ENCODE data around the gene PTPRH. TPM values are rescaled to one million over a fixed set of nuclear protein-coding genes. Genes with fewer than 3 reads are reported as not detected.
A peak's percentile ranks its signal among the peaks of the same experiment; 100 is the strongest.
"Not testable (repeated sequence)": the region's sequence is repeated elsewhere in the genome, so short reads cannot be mapped to it uniquely, and the experiment has no call there.

PTPRH gene
- total RNA-seq, 1 experiment from 2014 or later: 2.3 TPM

DNA sequence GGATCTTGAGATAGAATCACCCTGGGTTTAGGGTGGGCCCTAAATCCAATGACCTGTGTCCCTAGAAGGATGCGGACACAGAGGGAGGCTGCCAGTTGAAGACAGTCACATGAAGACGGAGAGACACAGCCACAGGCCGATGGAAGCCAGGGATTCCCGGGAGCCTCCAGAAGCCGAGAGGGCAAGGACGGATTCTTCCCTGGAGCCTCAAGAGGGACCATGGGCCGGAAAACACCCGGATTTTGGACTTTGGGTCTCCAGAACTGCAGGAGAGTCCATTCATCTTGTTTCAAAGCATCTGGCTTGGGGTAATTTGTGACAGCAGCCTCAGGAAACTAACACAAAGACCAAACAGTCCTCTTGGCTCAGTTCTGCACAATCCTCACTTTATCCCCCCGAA, 17.0 kb upstream of the PTPRH start:
- no peak overlapping the region for H3K4me3 ChIP-seq (ENCODE audit: low read depth, low read length)
- no peaks in the 10 kb centered on the region for H3K27me3 ChIP-seq (replicated peaks; ENCODE audit: control insufficient read depth, insufficient read depth, low read length)
- no peak for DNase-seq
- H3K4me1 Mint-ChIP-seq (ENCODE audit: low read depth, unreplicated experiment): peaks cover 35% of the 10 kb centered on the region
- ChIA-PET POLR2A (no interaction called here), CTCF (no interaction called here)
- H3K27me3 Mint-ChIP-seq (ENCODE audit: insufficient read depth, unreplicated experiment): no peaks in the 10 kb centered on the region
- H3K9me3 Mint-ChIP-seq (ENCODE audit: unreplicated experiment): peaks cover 7% of the 10 kb centered on the region
- TF ChIP-seq, protein P1, sequence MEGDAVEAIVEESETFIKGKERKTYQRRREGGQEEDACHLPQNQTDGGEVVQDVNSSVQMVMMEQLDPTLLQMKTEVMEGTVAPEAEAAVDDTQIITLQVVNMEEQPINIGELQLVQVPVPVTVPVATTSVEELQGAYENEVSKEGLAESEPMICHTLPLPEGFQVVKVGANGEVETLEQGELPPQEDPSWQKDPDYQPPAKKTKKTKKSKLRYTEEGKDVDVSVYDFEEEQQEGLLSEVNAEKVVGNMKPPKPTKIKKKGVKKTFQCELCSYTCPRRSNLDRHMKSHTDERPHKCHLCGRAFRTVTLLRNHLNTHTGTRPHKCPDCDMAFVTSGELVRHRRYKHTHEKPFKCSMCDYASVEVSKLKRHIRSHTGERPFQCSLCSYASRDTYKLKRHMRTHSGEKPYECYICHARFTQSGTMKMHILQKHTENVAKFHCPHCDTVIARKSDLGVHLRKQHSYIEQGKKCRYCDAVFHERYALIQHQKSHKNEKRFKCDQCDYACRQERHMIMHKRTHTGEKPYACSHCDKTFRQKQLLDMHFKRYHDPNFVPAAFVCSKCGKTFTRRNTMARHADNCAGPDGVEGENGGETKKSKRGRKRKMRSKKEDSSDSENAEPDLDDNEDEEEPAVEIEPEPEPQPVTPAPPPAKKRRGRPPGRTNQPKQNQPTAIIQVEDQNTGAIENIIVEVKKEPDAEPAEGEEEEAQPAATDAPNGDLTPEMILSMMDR (IDR thresholded peaks at IDR 0.05; ENCODE audit: insufficient read depth in 1 of 2, low read depth in 1 of 2, low read length in 1 of 2, severe bottlenecking in 1 of 2, unreplicated experiment in 1 of 2): no peak
- H3K36me3 Mint-ChIP-seq (ENCODE audit: insufficient read depth, unreplicated experiment): peaks cover 69% of the 10 kb centered on the region
- intact Hi-C loops (cut with micrococcal nuclease; ENCODE audit: unreplicated experiment): no loop called here
- no peak overlapping the region for H3K4me3 Mint-ChIP-seq (ENCODE audit: unreplicated experiment)
- no peaks in the 10 kb centered on the region for H3K9me3 ChIP-seq
- peaks cover 3% of the 10 kb centered on the region for H3K36me3 ChIP-seq (ENCODE audit: control insufficient read depth, insufficient read depth, low read length)
- no TSS peak for BruUV-seq (replicated peaks)
- peaks cover 32% of the 10 kb centered on the region for H3K4me1 ChIP-seq
- H3K27ac Mint-ChIP-seq (ENCODE audit: unreplicated experiment): no peak overlapping the region

DNA sequence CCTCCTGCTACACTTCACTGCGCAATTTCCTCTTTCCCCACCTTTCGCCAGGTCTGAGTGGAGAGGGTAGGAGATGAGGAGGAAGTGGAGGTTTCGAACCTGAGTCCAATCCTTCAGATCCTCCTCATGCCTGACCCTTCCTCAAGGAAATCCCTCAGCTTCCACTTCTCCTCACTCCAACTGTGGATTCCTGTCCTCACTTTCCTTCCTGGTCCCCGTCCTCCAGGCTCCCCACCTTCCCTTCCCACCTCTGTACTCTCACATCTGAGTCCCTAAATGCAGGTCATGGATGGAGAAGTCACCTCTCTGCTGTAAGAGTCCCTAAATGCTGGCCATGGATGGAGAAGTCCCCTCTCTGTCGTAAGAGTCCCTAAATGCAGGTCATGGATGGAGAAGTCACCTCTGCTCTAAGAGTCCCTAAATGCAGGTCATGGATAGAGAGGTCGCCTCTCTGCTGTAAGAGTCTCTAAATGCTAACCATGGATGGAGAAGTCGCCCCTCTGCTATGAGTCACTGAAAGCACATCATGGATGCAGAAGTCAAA, 16.2 kb upstream of the PTPRH start:
- Mint-ChIP-seq H3K4me1 (ENCODE audit: low read depth, unreplicated experiment) (peaks cover 35% of the 10 kb centered on the region), H3K9me3 (ENCODE audit: unreplicated experiment) (peaks cover 14% of the 10 kb centered on the region), H3K27me3 (ENCODE audit: insufficient read depth, unreplicated experiment) (no peaks in the 10 kb centered on the region), H3K36me3 (ENCODE audit: insufficient read depth, unreplicated experiment) (peaks cover 72% of the 10 kb centered on the region), H3K27ac (ENCODE audit: unreplicated experiment) (peak overlapping the region; percentile 60), H3K4me3 (ENCODE audit: unreplicated experiment) (peak overlapping the region; percentile 20)
- CTCF ChIA-PET: no interaction called here
- TF ChIP-seq, protein P1 (IDR thresholded peaks at IDR 0.05; ENCODE audit: insufficient read depth in 1 of 2, low read depth in 1 of 2, low read length in 1 of 2, severe bottlenecking in 1 of 2, unreplicated experiment in 1 of 2): no peak
- Histone ChIP-seq H3K27me3 (replicated peaks; ENCODE audit: control insufficient read depth, insufficient read depth, low read length) (no peaks in the 10 kb centered on the region), H3K4me1 (peaks cover 32% of the 10 kb centered on the region), H3K9me3 (0 out of 2 replicates have a peak, but pooled peaks cover 1% of the 10 kb centered on the region), H3K36me3 (ENCODE audit: control insufficient read depth, insufficient read depth, low read length) (peaks cover 3% of the 10 kb centered on the region), H3K4me3 (ENCODE audit: low read depth, low read length) (no peak overlapping the region)
- no peak for DNase-seq
- BruUV-seq (replicated peaks): no TSS peak
- POLR2A ChIA-PET: no interaction called here
- intact Hi-C loops (cut with micrococcal nuclease; ENCODE audit: unreplicated experiment): no loop called here

DNA sequence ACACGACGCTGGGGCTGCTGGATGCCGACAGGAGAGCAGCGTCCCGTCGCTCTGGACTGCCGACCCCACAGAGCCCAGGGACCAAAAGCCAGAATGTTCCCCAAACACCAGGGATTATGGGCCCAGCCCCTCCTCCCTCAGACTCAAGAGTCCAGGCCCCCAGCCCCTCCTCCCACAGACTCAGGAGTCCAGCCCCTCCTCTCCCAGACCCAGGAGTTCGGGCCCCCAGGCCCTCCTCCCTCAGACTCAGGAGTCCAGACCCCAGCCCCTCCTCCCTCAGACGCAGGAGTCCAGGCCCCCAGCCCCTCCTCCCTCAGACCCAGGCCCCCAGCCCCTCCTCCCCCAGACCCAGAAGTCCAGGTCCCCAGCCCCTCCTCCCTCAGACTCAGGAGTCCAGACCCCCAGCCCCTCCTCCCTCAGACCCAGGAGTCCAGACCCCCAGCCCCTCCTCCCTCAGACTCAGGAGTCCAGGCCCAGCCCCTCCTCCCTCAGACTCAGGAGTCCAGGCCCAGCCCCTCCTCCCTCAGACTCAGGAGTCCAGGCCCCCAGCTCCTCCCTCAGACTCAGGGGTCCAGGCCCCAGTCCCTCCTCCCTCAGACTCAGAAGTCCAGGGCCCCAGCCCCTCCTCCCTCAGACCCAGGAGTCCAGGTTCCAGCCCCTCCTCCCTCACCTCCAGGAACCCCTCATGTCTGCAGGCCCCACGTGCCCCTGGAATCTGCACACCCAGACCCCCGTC, 15.5 kb upstream of the PTPRH start:
- DNase-seq; H3K27me3 ChIP-seq (replicated peaks; ENCODE audit: control insufficient read depth, insufficient read depth, low read length); H3K4me3 Mint-ChIP-seq (ENCODE audit: unreplicated experiment); H3K9me3 ChIP-seq; CTCF ChIA-PET; H3K27me3 Mint-ChIP-seq (ENCODE audit: insufficient read depth, unreplicated experiment); H3K36me3 ChIP-seq (ENCODE audit: control insufficient read depth, insufficient read depth, low read length); BruUV-seq (replicated peaks); intact Hi-C loops (cut with micrococcal nuclease; ENCODE audit: unreplicated experiment); H3K4me3 ChIP-seq (ENCODE audit: low read depth, low read length); POLR2A ChIA-PET: not testable (repeated sequence)
- peak overlapping the region; percentile 60 for H3K27ac Mint-ChIP-seq (ENCODE audit: unreplicated experiment)
- H3K9me3 Mint-ChIP-seq (ENCODE audit: unreplicated experiment): peaks cover 20% of the 10 kb centered on the region
- H3K4me1 ChIP-seq: peaks cover 27% of the 10 kb centered on the region
- peaks cover 29% of the 10 kb centered on the region for H3K4me1 Mint-ChIP-seq (ENCODE audit: low read depth, unreplicated experiment)
- H3K36me3 Mint-ChIP-seq (ENCODE audit: insufficient read depth, unreplicated experiment): peaks cover 78% of the 10 kb centered on the region

Data from Caco-2 (cell line).